HEK293 (cell line): Measurements from ENCODE around the gene BUB1B.

ENCODE experiments used
- CTCF ChIA-PET: fragments of 350-600 bp; formaldehyde crosslinking; extraction: SDS; loops from one replicate; lab custom pipeline; 2021; ENCODE audit warnings: antibody characterized with exemption; lab: Yijun Ruan, JAX
- POLR2A ChIA-PET: fragments of 300-600 bp; formaldehyde crosslinking; extraction: SDS; loops from one replicate; lab custom pipeline; 2020; ENCODE audit warnings: antibody characterized with exemption, inconsistent platforms; lab: Yijun Ruan, JAX
- H3K27ac ChIP-seq: fragments of 200-500 bp; sonication (Bioruptor generic); 2 replicates; pipeline ENCODE4 v1.5.1; 2014; ENCODE audit warnings: low read depth, low read length, control low read depth, inconsistent platforms; ENCODE audit errors: extremely low read depth
- H3K36me3 ChIP-seq, 2 experiments: fragments of 200-500 bp in 1 of 2; sonication (Bioruptor generic) in 1 of 2; 1 replicate in 1 of 2; 2 replicates in 1 of 2; pipeline ENCODE4 v1.5.1; 2014 to 2017; ENCODE audit warnings: inconsistent platforms in 2 of 2, low read length in 2 of 2; ENCODE audit not compliant: control insufficient read depth in 2 of 2, insufficient read depth in 1 of 2
- H3K4me1 ChIP-seq: fragments of 200-500 bp; sonication (Bioruptor generic); 2 replicates; pipeline ENCODE4 v1.5.1; 2014; ENCODE audit warnings: mild to moderate bottlenecking, low read length, inconsistent platforms; ENCODE audit not compliant: control insufficient read depth, insufficient read depth
- H3K4me3 ChIP-seq: 2 replicates; pipeline ENCODE4 v1.5.1; 2011; ENCODE audit warnings: low read depth, mild to moderate bottlenecking, control low read depth, low read length, moderate library complexity
- H3K9me3 ChIP-seq: fragments of 200-500 bp; sonication (Bioruptor generic); 2 replicates; pipeline ENCODE4 v1.5.1; 2014; ENCODE audit warnings: low read depth, low read length, inconsistent platforms; ENCODE audit not compliant: control insufficient read depth, insufficient read depth
- BCL11A ChIP-seq: fragments of 450-650 bp; formaldehyde crosslinking; IDR thresholded peaks from 2 replicates; pipeline ENCODE4 v1.5.1; 2016; ENCODE audit warnings: low read depth, missing biosample characterization, missing genetic modification characterization
- GFI1B ChIP-seq: fragments of 450-650 bp; formaldehyde crosslinking; IDR thresholded peaks from 2 replicates; pipeline ENCODE4 v1.5.1; 2016; ENCODE audit warnings: missing biosample characterization, missing genetic modification characterization
- GLI2 ChIP-seq: fragments of 450-650 bp; formaldehyde crosslinking; IDR thresholded peaks from 2 replicates; pipeline ENCODE4; 2017; ENCODE audit warnings: missing biosample characterization, missing genetic modification characterization, low read depth, borderline replicate concordance
- HOXC10 ChIP-seq: sonication (generic); formaldehyde crosslinking; IDR thresholded peaks from 2 replicates; pipeline ENCODE4 v1.8.1; 2023; ENCODE audit warnings: mild to moderate bottlenecking, missing genetic modification reagents
- KLF10 ChIP-seq: fragments of 450-650 bp; IDR thresholded peaks from 2 replicates; pipeline ENCODE4 v1.5.1; 2018; ENCODE audit warnings: missing biosample characterization, mild to moderate bottlenecking, missing genetic modification characterization
- OVOL3 ChIP-seq: fragments of 450-650 bp; formaldehyde crosslinking; IDR thresholded peaks from 2 replicates; pipeline ENCODE4 v1.5.1; 2016; ENCODE audit warnings: missing biosample characterization, missing genetic modification characterization
- SCRT2 ChIP-seq: fragments of 450-650 bp; formaldehyde crosslinking; IDR thresholded peaks from 2 replicates; pipeline ENCODE4 v1.5.1; 2016; ENCODE audit warnings: missing biosample characterization, missing genetic modification characterization
- ZBTB17 ChIP-seq: fragments of 450-650 bp; formaldehyde crosslinking; IDR thresholded peaks from 2 replicates; pipeline ENCODE4 v1.5.1; 2016; ENCODE audit warnings: missing biosample characterization, missing genetic modification characterization
- ZBTB20 ChIP-seq: fragments of 450-650 bp; formaldehyde crosslinking; IDR thresholded peaks from 2 replicates; pipeline ENCODE4 v1.5.1; 2016; ENCODE audit warnings: missing biosample characterization, missing genetic modification characterization
- ZBTB49 ChIP-seq: fragments of 450-650 bp; formaldehyde crosslinking; IDR thresholded peaks from 2 replicates; pipeline ENCODE4 v1.5.1; 2016; ENCODE audit warnings: missing biosample characterization, missing genetic modification characterization, low read depth
- ZIC2 ChIP-seq: fragments of 450-650 bp; formaldehyde crosslinking; IDR thresholded peaks from 2 replicates; pipeline ENCODE4 v1.5.1; 2016; ENCODE audit warnings: missing biosample characterization, missing genetic modification characterization
- ZNF10 ChIP-seq: fragments of 450-650 bp; formaldehyde crosslinking; IDR thresholded peaks from 2 replicates; pipeline ENCODE4 v1.5.1; 2017; ENCODE audit warnings: missing biosample characterization, missing genetic modification characterization
- ZNF121 ChIP-seq: fragments of 450-650 bp; formaldehyde crosslinking; IDR thresholded peaks from 2 replicates; pipeline ENCODE4 v1.5.1; 2016; ENCODE audit warnings: missing biosample characterization, missing genetic modification characterization
- ZNF18 ChIP-seq: fragments of 450-650 bp; formaldehyde crosslinking; IDR thresholded peaks from 2 replicates; pipeline ENCODE4 v1.5.1; 2016; ENCODE audit warnings: missing biosample characterization, missing genetic modification characterization
- ZNF23 ChIP-seq: fragments of 450-650 bp; formaldehyde crosslinking; IDR thresholded peaks from 2 replicates; pipeline ENCODE4 v1.5.1; 2016; ENCODE audit warnings: missing biosample characterization, missing genetic modification characterization, borderline replicate concordance
- ZNF248 ChIP-seq: fragments of 450-650 bp; formaldehyde crosslinking; IDR thresholded peaks from 2 replicates; pipeline ENCODE4 v1.5.1; 2017; ENCODE audit warnings: missing biosample characterization, missing genetic modification characterization
- ZNF544 ChIP-seq: fragments of 450-650 bp; formaldehyde crosslinking; IDR thresholded peaks from 2 replicates; pipeline ENCODE4 v1.5.0; 2017; ENCODE audit warnings: missing biosample characterization, missing genetic modification characterization
- ZNF701 ChIP-seq: fragments of 450-650 bp; formaldehyde crosslinking; IDR thresholded peaks from 2 replicates; pipeline ENCODE4 v1.5.1; 2016; ENCODE audit warnings: missing biosample characterization, missing genetic modification characterization
- ZNF76 ChIP-seq: fragments of 450-650 bp; formaldehyde crosslinking; IDR thresholded peaks from 2 replicates; pipeline ENCODE4; 2016; ENCODE audit warnings: low read depth, missing biosample characterization, missing genetic modification characterization, borderline replicate concordance
- ZSCAN23 ChIP-seq: fragments of 450-650 bp; formaldehyde crosslinking; IDR thresholded peaks from 2 replicates; pipeline ENCODE4 v1.5.1; 2016; ENCODE audit warnings: missing biosample characterization, missing genetic modification characterization

Gene BUB1B

GRCh38 chr15:40226736-40227135, 65.9 kb downstream of the BUB1B start:
- TF ChIP-seq BCL11A (tag by site-specific recombination): no peak
- no peak for TF ChIP-seq ZSCAN23 (tag by site-specific recombination)
- TF ChIP-seq ZNF544 (tag by site-specific recombination): no peak
- no peak for TF ChIP-seq ZNF76 (tag by site-specific recombination)
- no peak for TF ChIP-seq ZNF18 (tag by site-specific recombination)
- no peak for TF ChIP-seq ZNF23
- no peak for TF ChIP-seq HOXC10 (CRISPR knock-in tag)
- TF ChIP-seq ZBTB17: no peak
- Histone ChIP-seq H3K36me3 (peaks cover 10 to 37% of the 10 kb centered on the region in 2 experiments; a peak in 2 of 3 replicates), H3K9me3 (no peaks in the 10 kb centered on the region), H3K27ac (no peak overlapping the region), H3K4me1 (no peaks in the 10 kb centered on the region), H3K4me3 (no peak overlapping the region)
- CTCF ChIA-PET: interaction anchor here (0.8 to 4.3 kb wide), 6 partner anchors 9 to 83 kb away, joined by 3 to 25 read pairs (median 4); no protein-coding TSS in a partner anchor
- POLR2A ChIA-PET: no interaction called here

GRCh38 chr15:40229316-40229715, 68.4 kb downstream of the BUB1B start:
- H3K9me3 ChIP-seq: no peaks in the 10 kb centered on the region
- no peaks in the 10 kb centered on the region for H3K4me1 ChIP-seq
- TF ChIP-seq ZNF701 (tag by site-specific recombination): no peak
- no peak for TF ChIP-seq KLF10 (tag by site-specific recombination)
- TF ChIP-seq GLI2 (tag by site-specific recombination): no peak
- TF ChIP-seq OVOL3 (tag by site-specific recombination): no peak
- no peak for TF ChIP-seq ZIC2 (tag by site-specific recombination)
- no peak for TF ChIP-seq ZNF121
- no peak for TF ChIP-seq ZBTB20
- TF ChIP-seq ZBTB49: no peak
- no peak for TF ChIP-seq HOXC10 (CRISPR knock-in tag)
- no peak for TF ChIP-seq GFI1B (tag by site-specific recombination)
- no peak for TF ChIP-seq ZNF248 (tag by site-specific recombination)
- TF ChIP-seq, all 188 proteins: peak for 0
- POLR2A ChIA-PET: no interaction called here
- Histone ChIP-seq H3K27ac (no peak overlapping the region), H3K4me3 (no peak overlapping the region), H3K36me3 (peaks cover 9 to 24% of the 10 kb centered on the region in 2 experiments; a peak in 2 of 3 replicates)
- CTCF ChIA-PET: interaction anchor here (0.6 to 4.3 kb wide), 4 partner anchors 12 to 125 kb away, joined by 3 to 25 read pairs (median 4); no protein-coding TSS in a partner anchor

- ChIA-PET POLR2A (no interaction called here), CTCF (interaction anchor here (0.6 to 1.7 kb wide), 5 partner anchors 43 to 544 kb away, joined by 3 to 9 read pairs (median 3); no protein-coding TSS in a partner anchor)
- TF ChIP-seq SCRT2 (tag by site-specific recombination) (peak; percentile 83), ZNF10 (no peak)
- Histone ChIP-seq H3K4me3 (no peak overlapping the region), H3K4me1 (no peaks in the 10 kb centered on the region), H3K27ac (no peak overlapping the region), H3K36me3 (peaks cover 4 to 19% of the 10 kb centered on the region in 2 experiments; a peak in 2 of 3 replicates), H3K9me3 (no peaks in the 10 kb centered on the region)
These were observed 69.1 kb downstream of the BUB1B start for GRCh38 chr15:40229956-40230355.
